ENCODE results near the gene TDRD3.

- TF ChIP-seq CTCF (IDR thresholded peaks at IDR 0.05; ENCODE audit: borderline replicate concordance, extremely low read depth, low read length, poor library complexity, severe bottlenecking) (peak; percentile 81), EZH2 (IDR thresholded peaks at IDR 0.05; ENCODE audit: borderline replicate concordance, low read depth, low read length, severe bottlenecking) (no peak)
Measured at GRCh38 chr13:60448907-60449510, 52.0 kb downstream of the TDRD3 start.

All from DND-41 (cell line).